T-helper 2 cell treated with Interferon-gamma antibody and Interleukin-4, amounts not matched to agents 100 ng/mL and 5 ng/mL, for 36 hours (primary cell): Measurements from ENCODE around the gene ADPRHL1. TPM values are rescaled to one million over a fixed set of nuclear protein-coding genes. Genes with fewer than 3 reads are reported as not detected.
"Not testable (repeated sequence)": the region's sequence is repeated elsewhere in the genome, so short reads cannot be mapped to it uniquely, and the experiment has no call there.

Source experiments
- intact Hi-C: fragments of 100-400 bp; cut with micrococcal nuclease; formaldehyde crosslinking; loops from one replicate; pipeline ENCODE4 v1.15.1; 2023
- total RNA-seq: library from RNA; stranded (reverse); gene quantifications from 2 replicates; pipeline ENCODE4 v1.2.3, GENCODE V29; 2022

ADPRHL1 gene
- total RNA-seq, 1 donor from 2014 or later, result 0.98 TPM

- intact Hi-C loops, result no loop called here
Observed at GRCh38 chr13:113403255-113404104, 49.8 kb downstream of the ADPRHL1 start.

GRCh38 chr13:113402471-113403254 lies 50.6 kb downstream of the ADPRHL1 start:
- intact Hi-C loops, result no loop called here

GRCh38 chr13:113401452-113402415 lies 51.6 kb downstream of the ADPRHL1 start:
- intact Hi-C loops, result no loop called here

GRCh38 chr13:113400621-113401451 lies 52.5 kb downstream of the ADPRHL1 start:
- intact Hi-C loops, result no loop called here

- intact Hi-C loops, result no loop called here
Observed at GRCh38 chr13:113399755-113400149, 53.5 kb downstream of the ADPRHL1 start.

- intact Hi-C loops, result no loop called here
Observed at GRCh38 chr13:113398963-113399754, 54.1 kb downstream of the ADPRHL1 start.

- intact Hi-C loops, result no loop called here
Observed at GRCh38 chr13:113397608-113398425, 55.5 kb downstream of the ADPRHL1 start.

GRCh38 chr13:113394339-113394640 lies 59.0 kb downstream of the ADPRHL1 start:
- intact Hi-C loops, result loop anchor here (1.0 kb wide), 3 partner anchors 119 to 452 kb away; partner anchors contain the start of gene CUL4A

- intact Hi-C loops, result loop anchor here (1.0 kb wide), 3 partner anchors 118 to 451 kb away; partner anchors contain the start of gene CUL4A
Observed at GRCh38 chr13:113393563-113394338, 59.5 kb downstream of the ADPRHL1 start.

- intact Hi-C loops, result no loop called here
Observed at GRCh38 chr13:113393226-113393562, 60.1 kb downstream of the ADPRHL1 start.

GRCh38 chr13:113390874-113391497 lies 62.3 kb downstream of the ADPRHL1 start:
- intact Hi-C loops, result no loop called here

- intact Hi-C loops, result not testable (repeated sequence)
Observed at GRCh38 chr13:113389586-113389985, 63.7 kb downstream of the ADPRHL1 start.

- intact Hi-C loops, result no loop called here
Observed at GRCh38 chr13:113387396-113387795, 65.9 kb downstream of the ADPRHL1 start.

GRCh38 chr13:113383089-113383488 lies 70.2 kb downstream of the ADPRHL1 start:
- intact Hi-C loops, result no loop called here

- intact Hi-C loops, result not testable (repeated sequence)
Observed at GRCh38 chr13:113382542-113382941, 70.7 kb downstream of the ADPRHL1 start.

- intact Hi-C loops, result no loop called here
Observed at GRCh38 chr13:113378825-113379224, 74.5 kb downstream of the ADPRHL1 start.

GRCh38 chr13:113374511-113375175 lies 78.6 kb downstream of the ADPRHL1 start:
- intact Hi-C loops, result no loop called here
